PC-9 (cell line): ENCODE measurements around the gene SLC8A3.

ENCODE experiments used
- EZH2 ChIP-seq: fragments of 200-600 bp; sonication (generic); IDR thresholded peaks from 2 replicates; pipeline ENCODE4 v1.8.0; 2017; ENCODE audit warnings: antibody characterized with exemption, low read depth
- TF ChIP-seq, protein P1 (sequence below): fragments of 200-600 bp; sonication (generic); conservative IDR thresholded peaks from 2 replicates; pipeline ENCODE4 v1.6.1; 2017; ENCODE audit warnings: mixed run types, antibody characterized with exemption, mild to moderate bottlenecking, moderate library complexity

DNA sequence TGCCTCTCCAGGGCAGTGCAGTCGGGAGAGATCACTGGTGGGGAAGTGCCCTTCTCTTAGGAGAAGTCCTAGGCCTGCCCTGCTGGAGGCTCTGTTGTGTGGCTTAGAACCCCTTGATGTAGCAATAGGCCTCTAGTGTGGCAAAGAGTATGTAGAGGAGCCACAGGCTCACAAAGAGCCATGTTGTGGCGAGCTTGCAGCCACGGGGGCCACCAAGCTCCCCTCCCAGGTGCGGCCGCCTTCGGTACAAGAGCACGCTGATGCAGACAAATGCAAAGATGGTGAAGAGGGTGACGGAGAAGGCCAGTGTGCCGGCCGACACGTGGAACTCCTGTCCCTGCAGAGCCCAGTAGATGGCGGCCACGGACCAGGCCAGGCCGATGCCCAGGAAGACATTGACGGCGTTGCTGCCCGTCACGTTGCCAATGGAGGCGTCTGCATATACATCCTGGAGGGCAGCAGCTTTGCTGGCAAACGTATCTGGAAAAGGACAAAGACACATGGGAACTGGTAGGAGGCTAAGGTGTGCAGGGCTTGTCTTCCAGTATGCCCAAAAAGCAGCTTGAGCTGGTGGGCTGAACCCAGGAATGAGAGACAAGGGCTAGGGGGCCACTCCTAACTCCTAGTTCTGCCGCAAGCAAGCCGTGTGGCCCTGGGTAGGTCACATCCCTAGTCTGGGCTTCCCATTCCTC is 142.8 kb downstream of the SLC8A3 start:
- TF ChIP-seq, protein P1, sequence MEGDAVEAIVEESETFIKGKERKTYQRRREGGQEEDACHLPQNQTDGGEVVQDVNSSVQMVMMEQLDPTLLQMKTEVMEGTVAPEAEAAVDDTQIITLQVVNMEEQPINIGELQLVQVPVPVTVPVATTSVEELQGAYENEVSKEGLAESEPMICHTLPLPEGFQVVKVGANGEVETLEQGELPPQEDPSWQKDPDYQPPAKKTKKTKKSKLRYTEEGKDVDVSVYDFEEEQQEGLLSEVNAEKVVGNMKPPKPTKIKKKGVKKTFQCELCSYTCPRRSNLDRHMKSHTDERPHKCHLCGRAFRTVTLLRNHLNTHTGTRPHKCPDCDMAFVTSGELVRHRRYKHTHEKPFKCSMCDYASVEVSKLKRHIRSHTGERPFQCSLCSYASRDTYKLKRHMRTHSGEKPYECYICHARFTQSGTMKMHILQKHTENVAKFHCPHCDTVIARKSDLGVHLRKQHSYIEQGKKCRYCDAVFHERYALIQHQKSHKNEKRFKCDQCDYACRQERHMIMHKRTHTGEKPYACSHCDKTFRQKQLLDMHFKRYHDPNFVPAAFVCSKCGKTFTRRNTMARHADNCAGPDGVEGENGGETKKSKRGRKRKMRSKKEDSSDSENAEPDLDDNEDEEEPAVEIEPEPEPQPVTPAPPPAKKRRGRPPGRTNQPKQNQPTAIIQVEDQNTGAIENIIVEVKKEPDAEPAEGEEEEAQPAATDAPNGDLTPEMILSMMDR: peak; percentile 72
- TF ChIP-seq EZH2: no peak
